HG02642 (cell line): ENCODE results near the gene TET3.
A peak's percentile ranks its signal among the peaks of the same experiment; 100 is the strongest.

Source experiments
- ATAC-seq: cut with Tn5 transposase; IDR thresholded peaks from one replicate; pipeline ENCODE4 v1.9.1; 2021; ENCODE audit warnings: mild to moderate bottlenecking; ENCODE audit not compliant: unreplicated experiment, poor library complexity

TET3 gene

DNA sequence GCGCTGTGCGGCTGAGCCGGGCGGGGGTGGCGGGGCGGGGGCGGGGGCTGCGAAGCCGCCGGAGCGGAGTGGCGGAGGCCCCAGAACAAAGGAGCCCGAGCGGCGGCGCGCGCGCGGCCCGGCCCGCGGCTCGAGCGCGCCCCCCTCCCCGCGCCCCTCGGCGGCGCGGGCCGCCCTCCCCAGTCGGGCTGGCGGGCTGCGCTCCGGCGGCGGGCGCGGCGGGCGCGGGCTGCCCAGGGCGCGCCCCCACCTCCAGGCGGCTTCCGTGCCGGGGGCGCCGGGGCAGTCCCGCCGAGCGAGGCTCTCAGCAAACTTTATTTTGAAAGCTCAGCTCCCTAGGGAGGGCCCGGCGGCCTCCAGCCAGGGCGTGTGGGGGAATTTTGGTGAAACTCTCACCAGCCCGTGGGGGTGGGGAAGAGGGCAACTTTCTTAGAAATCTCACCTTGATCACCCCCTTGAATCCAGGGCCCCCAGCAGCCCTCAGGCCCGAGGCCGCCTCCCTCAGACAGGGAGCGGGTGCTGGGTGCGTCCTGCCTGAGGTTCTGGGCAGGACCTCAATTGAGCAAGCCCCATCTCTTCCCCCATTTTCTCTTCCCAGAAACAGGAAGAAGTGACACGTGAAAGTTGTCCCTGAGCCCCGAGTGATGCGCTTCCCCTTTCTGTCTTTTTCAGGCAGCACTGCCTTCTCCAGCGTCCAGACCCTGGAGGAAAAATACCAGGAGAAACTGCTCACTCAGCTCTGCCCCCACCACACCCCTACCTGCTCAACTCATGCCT is 786 bp downstream of the TET3 start:
- ATAC-seq = peak; percentile 31

DNA sequence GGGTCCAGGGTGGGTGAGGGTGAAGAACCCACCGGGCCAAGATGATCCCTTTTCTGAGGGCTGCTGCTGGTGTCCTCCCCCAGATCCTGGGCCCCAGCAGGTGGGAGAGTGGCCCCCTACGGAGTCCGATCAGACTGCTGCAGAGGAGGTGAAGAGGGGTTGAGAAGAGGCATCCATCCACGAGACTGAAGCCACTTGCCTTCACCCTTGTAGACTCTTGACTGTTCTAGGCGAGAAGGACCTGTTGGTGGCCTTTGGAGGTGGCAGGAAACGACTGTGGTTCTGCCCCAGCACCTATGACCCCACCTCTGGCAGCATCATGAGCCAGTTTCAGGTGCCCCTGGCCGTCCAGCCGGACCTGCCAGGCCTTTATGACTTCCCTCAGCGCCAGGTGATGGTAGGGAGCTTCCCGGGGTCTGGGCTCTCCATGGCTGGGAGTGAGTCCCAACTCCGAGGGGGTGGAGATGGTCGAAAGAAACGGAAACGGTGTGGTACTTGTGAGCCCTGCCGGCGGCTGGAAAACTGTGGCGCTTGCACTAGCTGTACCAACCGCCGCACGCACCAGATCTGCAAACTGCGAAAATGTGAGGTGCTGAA is 1.5 kb downstream of the TET3 start:
- ATAC-seq = no peak

DNA sequence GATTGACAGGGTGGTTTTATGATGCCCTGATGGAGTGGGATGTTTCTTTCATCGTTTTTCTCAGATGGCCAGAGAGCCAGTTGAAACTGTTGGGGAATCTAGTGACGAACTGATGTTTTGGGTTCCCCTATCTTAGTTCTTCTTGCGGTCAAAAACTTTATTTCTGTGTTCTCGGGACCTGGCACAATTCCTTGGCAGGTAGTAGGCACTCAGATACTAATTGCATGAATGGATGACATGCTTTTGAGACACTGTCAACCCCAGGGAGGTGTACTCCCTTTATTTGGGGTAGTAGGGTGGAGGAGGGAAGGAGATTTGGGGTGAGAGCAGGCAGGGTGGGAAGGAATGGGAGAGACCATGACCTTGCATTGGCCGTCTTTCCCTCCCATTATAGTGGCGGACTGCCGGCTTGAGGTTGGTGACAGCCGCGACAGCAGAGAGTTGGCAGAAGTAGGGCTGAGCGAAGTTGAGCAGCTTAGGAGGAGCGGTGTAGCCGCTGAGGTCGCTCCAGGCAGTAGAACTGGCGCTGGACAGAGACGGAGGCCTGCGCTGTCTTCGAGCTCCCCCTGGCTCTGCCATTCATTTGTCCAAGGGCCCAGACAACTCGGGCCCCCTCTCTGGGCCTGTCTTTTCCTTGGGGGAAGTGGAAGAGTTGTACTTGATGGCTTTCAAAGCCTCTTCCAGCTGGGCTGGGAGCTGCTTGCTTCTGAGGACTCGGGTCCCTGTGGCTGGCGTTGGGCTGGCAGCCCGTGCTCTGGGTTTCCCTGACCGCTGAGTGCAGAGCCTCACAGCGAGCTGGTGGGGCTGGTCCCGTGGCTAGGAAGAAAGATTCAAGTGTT is 2.6 kb downstream of the TET3 start:
- ATAC-seq = no peak

DNA sequence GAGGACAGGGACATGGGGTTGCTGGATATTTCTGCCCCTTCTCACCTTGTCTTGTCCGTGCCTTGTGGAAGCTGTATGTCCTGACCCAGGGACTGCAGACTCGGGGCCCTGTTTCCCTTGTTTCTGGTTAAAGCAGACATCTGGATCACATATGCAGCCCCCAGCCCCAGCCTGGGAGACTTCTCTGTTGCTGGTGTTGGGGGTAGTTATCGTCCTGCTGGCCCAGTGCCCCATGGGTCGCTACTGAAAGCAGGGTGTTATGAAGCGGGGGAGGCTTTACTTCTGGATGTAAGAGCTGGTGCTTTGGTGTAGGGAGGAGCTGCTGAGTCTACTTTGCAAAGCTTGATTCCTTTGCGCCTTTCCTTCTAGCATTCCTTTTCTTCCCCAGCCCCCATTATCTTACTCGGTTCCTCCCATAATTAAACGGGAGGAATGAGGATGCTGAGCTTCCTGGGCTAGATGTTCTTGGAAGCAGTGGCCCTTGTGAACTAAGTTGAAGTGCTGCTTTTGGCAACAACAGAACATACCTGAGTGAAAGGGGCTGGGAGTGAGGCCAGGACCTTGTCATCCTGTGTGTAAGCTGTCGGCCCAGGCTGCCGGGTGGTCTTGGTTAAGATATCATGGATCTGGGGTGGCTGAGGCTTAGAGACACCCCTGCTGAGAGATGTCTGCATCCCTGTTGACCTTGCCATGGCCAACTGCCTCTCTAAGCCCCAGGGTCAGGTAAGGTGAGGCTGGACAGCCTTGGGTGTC is 3.4 kb downstream of the TET3 start:
- no peak for ATAC-seq

DNA sequence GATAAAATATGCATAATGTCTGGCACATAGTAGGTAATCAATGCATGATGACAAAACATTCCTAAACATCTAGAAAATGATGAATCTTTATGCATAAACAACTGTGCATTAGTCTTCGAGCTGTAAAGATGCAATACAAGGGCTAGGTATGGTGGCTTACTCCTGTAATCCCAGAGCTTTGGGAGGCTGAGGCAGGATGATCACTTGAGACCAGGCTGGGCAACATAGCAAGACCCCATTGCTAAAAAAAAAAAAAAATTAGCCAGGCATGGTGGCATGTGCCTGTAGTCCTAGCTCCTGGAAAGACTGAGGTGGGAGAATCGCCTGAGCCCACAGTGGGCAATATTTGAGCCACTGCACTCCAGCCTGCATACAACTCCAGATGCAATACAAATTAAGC is 5.3 kb downstream of the TET3 start:
- no peak for ATAC-seq

DNA sequence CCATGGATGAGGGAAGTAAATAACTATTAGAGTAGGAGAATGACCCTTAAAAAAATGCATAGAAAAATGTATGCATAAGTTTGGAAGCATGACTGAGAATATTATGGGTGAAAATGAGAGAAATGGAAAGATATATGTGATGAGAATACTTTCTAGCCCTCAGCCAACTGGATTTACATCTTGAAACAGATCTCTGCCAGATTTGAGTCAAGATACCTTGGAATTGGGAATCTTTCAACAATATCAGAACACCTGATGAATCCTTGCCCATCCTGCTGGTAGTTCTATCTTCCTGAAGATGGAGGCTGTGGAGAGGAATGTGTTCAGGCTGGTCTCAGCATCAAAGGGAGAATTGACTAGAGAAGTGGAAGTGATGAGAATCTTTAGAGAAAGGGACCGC is 5.8 kb downstream of the TET3 start:
- no peak for ATAC-seq

DNA sequence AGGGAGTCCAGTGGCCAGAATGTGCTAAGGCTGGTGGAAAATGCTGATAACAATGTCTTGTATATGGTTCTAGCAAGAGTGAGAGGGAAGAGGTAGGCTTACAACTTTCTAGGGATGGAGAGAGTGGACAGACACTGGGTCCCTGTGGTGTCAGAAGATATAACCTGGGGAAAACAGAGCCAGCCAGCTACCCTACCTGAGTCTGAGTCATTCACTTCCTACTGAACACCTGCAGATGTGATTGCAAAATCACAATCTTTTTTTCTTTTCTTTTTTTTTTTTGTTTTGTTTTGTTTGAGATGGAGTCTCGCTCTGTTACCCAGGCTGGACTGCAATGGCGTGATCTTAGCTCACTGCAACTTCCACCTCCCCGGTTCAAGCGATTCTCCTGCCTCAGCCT is 7.3 kb downstream of the TET3 start:
- no peak for ATAC-seq

DNA sequence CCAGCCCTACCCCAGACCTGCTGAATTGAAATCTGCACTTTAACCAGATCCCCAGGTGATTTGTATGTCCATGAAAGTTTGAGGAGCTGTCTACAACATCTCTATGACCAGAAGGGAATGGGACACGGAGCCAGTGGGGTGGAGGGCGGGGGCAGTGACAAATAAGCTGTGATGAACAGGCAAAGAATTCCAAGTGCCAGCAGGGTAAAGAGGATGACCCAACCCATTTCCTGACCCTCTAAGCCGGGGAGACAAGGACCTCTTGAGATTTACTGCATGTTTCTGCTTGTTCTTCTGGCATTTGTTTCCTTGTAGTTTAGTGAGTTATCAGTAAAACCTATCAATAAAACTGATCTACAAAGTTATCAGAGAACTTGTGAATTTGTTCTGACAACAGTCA is 8.7 kb downstream of the TET3 start:
- no peak for ATAC-seq

DNA sequence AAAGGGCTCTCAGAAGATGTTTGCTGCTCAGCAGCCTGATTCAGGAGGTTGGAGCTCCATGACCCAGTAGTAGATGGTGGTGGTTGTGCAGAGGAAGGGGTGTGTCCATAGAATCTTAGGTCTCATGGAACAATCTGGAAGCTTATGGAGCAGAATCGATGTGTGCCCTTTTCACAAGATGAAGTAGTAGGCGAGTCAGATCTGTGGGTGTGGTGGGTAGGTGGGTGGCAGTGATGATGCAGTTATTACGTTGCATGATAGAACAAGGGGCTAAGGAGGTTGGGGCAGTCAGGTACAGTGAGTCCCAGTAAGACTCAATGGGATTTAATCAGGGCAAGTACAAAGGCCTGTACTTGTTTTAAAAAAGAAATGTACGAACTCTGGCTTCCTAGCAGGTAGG is 9.1 kb downstream of the TET3 start:
- no peak for ATAC-seq

DNA sequence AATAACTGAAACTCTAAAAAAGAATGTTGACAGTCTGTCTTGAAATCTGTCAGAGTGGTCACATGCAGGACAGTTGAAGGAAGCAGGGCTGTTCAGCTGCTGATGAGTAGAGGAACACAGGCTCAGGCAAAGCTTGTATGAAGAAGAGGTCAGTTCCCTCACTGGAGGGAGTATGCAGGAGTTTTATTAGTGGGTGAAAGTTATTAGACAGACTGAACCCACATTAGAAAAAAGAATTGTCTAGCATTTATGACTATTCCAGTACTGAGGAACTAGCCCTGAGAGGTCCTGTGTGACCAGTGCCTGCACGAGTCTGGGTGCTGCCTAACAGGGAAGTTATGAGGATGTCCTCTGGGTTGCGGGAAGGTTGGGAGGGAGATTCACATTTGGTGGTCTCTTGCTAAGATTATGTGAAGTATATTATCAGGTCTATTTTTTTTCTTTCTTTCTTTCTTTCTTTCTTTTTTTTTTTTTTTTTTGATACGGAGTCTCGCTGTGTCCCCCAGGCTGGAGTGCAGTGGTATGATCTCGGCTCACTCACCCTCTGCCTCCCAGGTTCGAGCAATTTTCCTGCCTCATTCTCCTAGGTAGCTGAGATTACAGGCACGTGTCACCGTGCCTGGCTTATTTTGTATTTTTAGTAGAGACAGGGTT is 9.6 kb downstream of the TET3 start:
- no peak for ATAC-seq

DNA sequence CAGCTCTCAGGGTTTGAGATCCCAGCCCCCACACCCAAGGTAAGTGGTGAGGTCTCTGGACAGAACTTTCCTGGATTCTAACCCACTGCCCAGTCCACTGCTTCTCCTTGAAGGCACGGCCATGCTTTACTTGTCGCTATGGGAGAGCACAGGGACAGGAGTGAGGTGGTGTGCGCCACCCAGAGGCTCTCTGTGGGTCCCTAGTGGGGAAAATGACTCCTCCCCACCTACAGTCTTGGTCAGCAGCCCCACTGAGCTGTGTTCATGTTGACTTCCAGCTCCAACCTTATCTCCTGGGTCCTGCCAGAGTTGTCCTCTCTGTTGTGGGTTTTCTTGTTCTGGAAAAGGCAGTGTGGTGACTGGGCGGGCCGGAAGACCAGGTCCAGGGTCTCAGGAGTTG is 11.1 kb downstream of the TET3 start:
- ATAC-seq = no peak

DNA sequence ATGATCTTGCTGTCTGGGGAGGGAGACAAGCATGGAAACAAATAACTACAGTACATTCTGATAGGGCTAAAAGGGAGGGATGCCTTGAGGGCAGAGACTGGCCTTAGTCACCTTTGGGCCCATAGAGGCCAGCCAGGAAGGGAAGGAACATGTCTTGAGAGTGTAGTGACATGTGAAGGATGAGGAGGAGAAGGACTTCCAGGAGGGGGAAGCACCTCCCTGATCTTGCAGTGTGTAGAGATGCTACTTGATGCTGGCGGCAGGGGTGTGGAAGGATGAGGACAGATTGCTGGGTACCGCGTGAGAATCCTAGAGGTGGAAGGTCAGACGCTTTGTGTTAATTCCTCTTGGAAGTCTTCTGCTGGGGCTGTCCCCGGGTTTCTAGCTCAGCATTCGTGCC is 13.1 kb downstream of the TET3 start:
- ATAC-seq = no peak

DNA sequence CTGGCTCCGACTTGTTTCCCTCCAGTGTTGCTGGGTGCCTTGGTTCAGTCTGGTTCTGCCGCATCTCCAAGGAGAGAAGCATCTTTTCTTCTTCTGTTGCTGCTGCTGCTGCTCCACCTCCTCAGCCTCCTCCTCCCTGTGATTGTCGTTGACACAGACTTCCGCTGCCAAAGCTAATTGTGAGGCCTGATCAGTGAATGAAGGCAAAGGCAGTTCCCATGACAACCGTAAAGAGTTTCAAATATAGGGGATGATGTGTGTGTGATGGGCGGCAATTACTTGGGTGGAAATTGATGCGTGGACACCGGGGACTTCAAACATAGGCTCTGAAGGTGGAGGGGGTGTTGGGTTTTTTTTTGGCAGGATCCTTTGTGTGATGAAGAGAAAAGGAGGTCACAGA is 13.7 kb downstream of the TET3 start:
- no peak for ATAC-seq

DNA sequence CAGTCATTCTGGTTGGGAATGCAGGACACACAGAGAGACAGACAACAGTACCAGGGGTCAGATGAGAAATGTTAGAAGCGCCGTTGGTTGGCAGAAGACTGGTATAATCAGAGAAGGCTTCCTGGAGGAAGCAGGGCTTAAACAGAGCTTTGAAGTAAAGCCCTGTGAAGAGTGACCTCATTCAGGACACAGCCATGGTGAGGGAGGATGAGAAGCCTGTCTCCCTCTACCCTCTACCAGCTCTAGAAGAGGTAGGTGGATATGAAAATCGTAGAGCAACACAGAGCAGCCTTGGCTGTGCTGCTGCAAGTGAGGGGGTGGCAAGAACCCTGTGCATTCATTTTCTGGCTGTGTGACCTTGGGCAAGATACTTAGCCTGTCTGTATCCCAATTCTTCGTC is 14.2 kb downstream of the TET3 start:
- no peak for ATAC-seq

DNA sequence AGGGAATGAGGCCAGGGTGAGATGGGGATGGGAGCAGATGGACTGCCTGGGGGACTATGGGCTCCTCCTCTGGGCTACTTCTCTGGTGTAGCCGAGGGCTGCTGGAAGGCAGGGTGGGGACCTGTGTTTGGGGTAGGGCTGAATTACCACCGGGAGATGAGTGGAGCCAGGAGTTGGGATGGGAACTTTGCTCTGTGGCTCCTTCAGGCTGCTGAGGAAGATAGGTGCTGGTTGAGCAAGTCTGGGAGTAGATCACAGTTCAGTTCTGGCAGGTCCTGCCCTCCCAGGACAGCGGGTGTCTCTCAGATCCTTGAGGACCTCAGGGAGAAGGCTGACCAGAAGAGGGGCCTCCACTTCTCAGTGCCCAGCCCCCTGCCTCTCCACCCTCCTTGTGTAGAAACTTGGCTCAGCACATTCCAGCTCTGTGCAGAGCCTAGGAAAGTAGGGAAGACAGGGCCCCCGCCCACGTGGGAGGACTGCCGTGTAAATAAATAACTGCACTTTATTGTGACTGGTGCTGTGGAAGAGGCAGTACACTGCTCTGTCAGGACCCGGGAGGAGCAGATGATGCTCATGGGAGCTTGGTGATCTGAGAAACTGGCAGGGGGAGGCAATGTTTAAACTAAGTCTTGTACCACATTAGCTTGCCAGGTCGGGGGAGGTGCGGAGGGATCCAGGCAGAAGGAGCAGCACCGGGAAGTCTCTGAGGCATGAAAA is 15.3 kb downstream of the TET3 start:
- ATAC-seq = no peak

DNA sequence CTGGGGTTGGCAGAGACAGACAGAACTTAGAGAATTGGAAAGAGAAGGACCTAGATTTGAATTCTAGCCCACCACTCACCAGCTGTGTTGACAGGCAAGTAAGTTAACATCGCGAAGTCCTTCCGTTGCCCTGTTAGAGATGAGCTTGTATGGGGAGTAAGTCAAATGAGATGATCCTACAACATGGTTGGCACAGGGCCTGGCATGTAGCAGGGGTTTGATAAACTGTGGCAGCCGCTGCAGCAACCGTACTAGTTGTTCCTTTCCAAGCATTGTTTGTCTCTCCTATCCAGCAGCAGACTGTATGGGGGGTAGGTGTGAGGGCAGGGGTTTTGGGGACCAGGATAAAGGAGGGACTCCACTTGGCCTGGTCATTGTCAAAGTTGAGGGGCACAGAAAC is 16.0 kb downstream of the TET3 start:
- no peak for ATAC-seq

DNA sequence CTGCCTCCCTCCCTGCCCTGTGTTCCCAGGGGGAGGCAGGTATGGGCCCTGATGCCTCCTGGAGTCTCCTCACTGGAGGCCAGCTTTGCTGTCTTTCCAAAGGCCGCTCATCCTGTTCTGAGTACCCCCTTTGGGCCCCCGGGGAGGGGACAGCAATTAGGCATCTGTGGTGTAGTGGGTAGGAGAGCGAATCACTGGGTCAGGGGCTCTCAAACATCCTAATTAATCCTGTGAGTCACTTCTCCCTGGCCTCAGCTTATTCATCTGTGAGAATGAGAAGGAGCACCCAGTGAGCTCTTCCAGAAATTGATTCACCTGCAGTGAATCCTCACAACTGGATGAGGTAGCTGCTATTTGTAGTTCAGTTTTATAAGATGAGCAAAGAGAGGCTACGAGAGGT is 16.4 kb downstream of the TET3 start:
- no peak for ATAC-seq

DNA sequence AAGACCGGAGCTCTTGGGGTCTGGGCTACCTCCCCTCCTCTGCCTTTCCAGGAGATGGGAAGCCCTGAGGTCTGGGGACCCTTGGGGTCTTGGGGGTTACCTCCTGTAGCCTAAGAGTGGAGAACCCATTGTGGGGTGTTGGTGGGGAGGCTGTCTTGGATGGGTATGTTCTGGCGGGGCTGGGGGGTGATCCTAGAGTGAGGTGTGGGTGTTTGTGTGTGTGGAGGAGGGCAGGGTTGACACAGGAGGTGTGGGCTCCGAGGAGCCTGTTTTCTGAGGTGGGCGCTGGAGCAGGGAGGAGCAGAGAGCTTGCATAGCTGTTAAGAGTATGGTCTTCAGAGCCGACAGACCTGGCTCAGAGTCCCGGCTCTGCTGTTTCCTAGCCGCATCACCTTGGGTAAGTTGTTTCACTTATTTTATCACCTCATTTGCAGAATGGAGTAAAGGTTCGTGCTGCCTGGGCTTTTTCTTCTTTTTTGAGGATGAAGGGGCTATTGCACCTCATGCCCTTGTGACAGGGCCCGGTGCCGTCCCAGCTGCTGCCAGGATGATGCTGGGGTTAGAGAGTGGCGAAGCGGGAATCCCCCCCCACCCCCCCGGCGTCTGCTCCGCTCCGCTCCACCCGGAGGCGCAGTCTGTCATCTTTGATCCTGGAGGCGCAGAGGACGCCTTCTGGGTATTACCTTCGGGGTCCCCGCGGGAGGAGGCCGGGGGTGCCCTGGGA is 17.2 kb downstream of the TET3 start:
- ATAC-seq = peak; percentile 42
